ENCODE data around the gene RFX8.

Gene RFX8

DNA sequence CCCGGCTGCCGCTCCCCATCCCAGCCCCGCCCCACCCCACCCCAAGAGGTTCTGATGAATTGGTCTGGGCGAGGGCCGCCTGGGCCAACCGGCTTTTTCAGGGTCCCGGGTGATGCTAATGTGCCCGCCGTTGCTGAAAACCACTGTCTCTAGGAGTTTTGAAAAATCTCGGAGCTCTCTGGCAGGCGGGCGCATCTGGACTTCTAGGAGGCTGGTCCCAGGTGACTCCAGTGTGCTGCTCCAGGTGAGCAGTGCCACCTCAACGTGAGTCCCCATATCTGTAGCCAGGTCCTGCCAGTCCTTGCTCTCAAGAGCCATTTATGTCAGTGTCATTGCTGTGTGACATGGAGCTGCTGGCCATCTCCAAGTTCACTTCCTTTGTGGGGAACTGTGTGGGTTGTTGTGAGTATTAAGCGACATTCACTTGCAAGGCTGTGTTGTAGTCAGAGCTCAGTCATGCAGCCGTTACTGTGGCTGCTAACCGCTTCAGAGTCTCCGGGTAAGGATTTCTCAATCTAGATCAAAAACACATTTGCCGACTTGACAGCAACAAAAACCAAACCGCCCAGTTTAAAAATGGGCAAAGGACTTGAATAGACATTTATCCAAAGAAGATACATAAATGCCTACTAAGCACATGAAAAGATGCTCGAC, at the start of gene RFX8:
Gene RFX8, minus strand, starts transcription at position 382 of the 654 bp plus-strand sequence. CDS start 8,264 bp downstream, outside the sequence.
- Histone ChIP-seq H3K79me2 (ENCODE audit: low read length) (no peaks in the 10 kb centered on the region), H3K4me2 (ENCODE audit: low read length) (peak within 1 kb of the TSS; percentile 88), H3K9ac (ENCODE audit: low read length) (peak within 1 kb of the TSS; percentile 58), H3K36me3 (replicated peaks; ENCODE audit: low read depth, low read length) (no peaks in the 10 kb centered on the region), H3K27ac (ENCODE audit: low read length) (no peak within 1 kb of the TSS), H3K4me1 (ENCODE audit: low read length) (peaks cover 20% of the 10 kb centered on the region), H4K20me1 (ENCODE audit: insufficient read depth, low read length) (no peaks in the 10 kb centered on the region), H2AFZ (ENCODE audit: low read depth, low read length) (peak within 1 kb of the TSS; percentile 71), H3K4me3 (ENCODE audit: low read length) (peak within 1 kb of the TSS; percentile 82), H3K9me3 (ENCODE audit: insufficient read depth, low read length) (no peaks in the 10 kb centered on the region), H3K27me3 (ENCODE audit: low read depth, low read length) (peaks cover 12% of the 10 kb centered on the region; the same call in 1 of the 2 replicates)
- TF ChIP-seq EZH2phosphoT487 (IDR thresholded peaks at IDR 0.05; ENCODE audit: low read depth) (no peak), CTCF (IDR thresholded peaks at IDR 0.05; ENCODE audit: low read depth, low read length) (no peak)

- no peak for TF ChIP-seq EZH2phosphoT487 (IDR thresholded peaks at IDR 0.05; ENCODE audit: low read depth)
- no peak for TF ChIP-seq CTCF (IDR thresholded peaks at IDR 0.05; ENCODE audit: low read depth, low read length)
- H4K20me1 ChIP-seq (ENCODE audit: insufficient read depth, low read length), result no peaks in the 10 kb centered on the region
- H2AFZ ChIP-seq (ENCODE audit: low read depth, low read length), result peak overlapping the region; percentile 32; the same call in 1 of the 2 replicates
- H3K9me3 ChIP-seq (ENCODE audit: insufficient read depth, low read length), result no peaks in the 10 kb centered on the region
- H3K9ac ChIP-seq (ENCODE audit: low read length), result peak overlapping the region; percentile 36
- H3K27ac ChIP-seq (ENCODE audit: low read length), result peak overlapping the region; percentile 1; the same call in 1 of the 2 replicates
- H3K36me3 ChIP-seq (replicated peaks; ENCODE audit: low read depth, low read length), result no peaks in the 10 kb centered on the region
- H3K4me1 ChIP-seq (ENCODE audit: low read length), result peaks cover 35% of the 10 kb centered on the region
- peak overlapping the region; percentile 67 for H3K4me3 ChIP-seq (ENCODE audit: low read length)
- peak overlapping the region; percentile 82 for H3K4me2 ChIP-seq (ENCODE audit: low read length)
- H3K27me3 ChIP-seq (ENCODE audit: low read depth, low read length), result peaks cover 7% of the 10 kb centered on the region
- H3K79me2 ChIP-seq (ENCODE audit: low read length), result no peaks in the 10 kb centered on the region
These were observed 46.6 kb upstream of the RFX8 start for GRCh38 chr2:101521487-101521886.

- no peaks in the 10 kb centered on the region for H4K20me1 ChIP-seq (ENCODE audit: insufficient read depth, low read length)
- no peak overlapping the region for H3K4me2 ChIP-seq (ENCODE audit: low read length)
- peaks cover 35% of the 10 kb centered on the region for H3K4me1 ChIP-seq (ENCODE audit: low read length)
- no peaks in the 10 kb centered on the region for H3K9me3 ChIP-seq (ENCODE audit: insufficient read depth, low read length)
- no peak overlapping the region; the same call in 1 of the 2 replicates for H2AFZ ChIP-seq (ENCODE audit: low read depth, low read length)
- no peak for TF ChIP-seq EZH2phosphoT487 (IDR thresholded peaks at IDR 0.05; ENCODE audit: low read depth)
- TF ChIP-seq CTCF (IDR thresholded peaks at IDR 0.05; ENCODE audit: low read depth, low read length), result no peak
- peaks cover 6% of the 10 kb centered on the region for H3K27me3 ChIP-seq (ENCODE audit: low read depth, low read length)
- H3K9ac ChIP-seq (ENCODE audit: low read length), result no peak overlapping the region
- no peak overlapping the region for H3K27ac ChIP-seq (ENCODE audit: low read length)
- H3K4me3 ChIP-seq (ENCODE audit: low read length), result no peak overlapping the region
- H3K36me3 ChIP-seq (replicated peaks; ENCODE audit: low read depth, low read length), result no peaks in the 10 kb centered on the region
- H3K79me2 ChIP-seq (ENCODE audit: low read length), result no peaks in the 10 kb centered on the region
These were observed 45.3 kb upstream of the RFX8 start for GRCh38 chr2:101520246-101520645.

GRCh38 chr2:101518578-101519492, 43.9 kb upstream of the RFX8 start:
- Histone ChIP-seq H3K4me3 (ENCODE audit: low read length) (peak overlapping the region; percentile 72), H3K79me2 (ENCODE audit: low read length) (no peaks in the 10 kb centered on the region), H2AFZ (ENCODE audit: low read depth, low read length) (peak overlapping the region; percentile 82), H3K9me3 (ENCODE audit: insufficient read depth, low read length) (no peaks in the 10 kb centered on the region), H3K4me2 (ENCODE audit: low read length) (peak overlapping the region; percentile 81), H3K36me3 (replicated peaks; ENCODE audit: low read depth, low read length) (no peaks in the 10 kb centered on the region), H3K9ac (ENCODE audit: low read length) (peak overlapping the region; percentile 36; the same call in 1 of the 2 replicates), H3K27ac (ENCODE audit: low read length) (no peak overlapping the region), H3K4me1 (ENCODE audit: low read length) (peaks cover 35% of the 10 kb centered on the region), H4K20me1 (ENCODE audit: insufficient read depth, low read length) (no peaks in the 10 kb centered on the region), H3K27me3 (ENCODE audit: low read depth, low read length) (no peaks in the 10 kb centered on the region)
- TF ChIP-seq CTCF (IDR thresholded peaks at IDR 0.05; ENCODE audit: low read depth, low read length), result peak; percentile 53
- no peak for TF ChIP-seq EZH2phosphoT487 (IDR thresholded peaks at IDR 0.05; ENCODE audit: low read depth)
